Measurements from ENCODE around the gene TDRD1.
"Not testable (repeated sequence)": the region's sequence is repeated elsewhere in the genome, so short reads cannot be mapped to it uniquely, and the experiment has no call there.

Gene TDRD1, protein sequence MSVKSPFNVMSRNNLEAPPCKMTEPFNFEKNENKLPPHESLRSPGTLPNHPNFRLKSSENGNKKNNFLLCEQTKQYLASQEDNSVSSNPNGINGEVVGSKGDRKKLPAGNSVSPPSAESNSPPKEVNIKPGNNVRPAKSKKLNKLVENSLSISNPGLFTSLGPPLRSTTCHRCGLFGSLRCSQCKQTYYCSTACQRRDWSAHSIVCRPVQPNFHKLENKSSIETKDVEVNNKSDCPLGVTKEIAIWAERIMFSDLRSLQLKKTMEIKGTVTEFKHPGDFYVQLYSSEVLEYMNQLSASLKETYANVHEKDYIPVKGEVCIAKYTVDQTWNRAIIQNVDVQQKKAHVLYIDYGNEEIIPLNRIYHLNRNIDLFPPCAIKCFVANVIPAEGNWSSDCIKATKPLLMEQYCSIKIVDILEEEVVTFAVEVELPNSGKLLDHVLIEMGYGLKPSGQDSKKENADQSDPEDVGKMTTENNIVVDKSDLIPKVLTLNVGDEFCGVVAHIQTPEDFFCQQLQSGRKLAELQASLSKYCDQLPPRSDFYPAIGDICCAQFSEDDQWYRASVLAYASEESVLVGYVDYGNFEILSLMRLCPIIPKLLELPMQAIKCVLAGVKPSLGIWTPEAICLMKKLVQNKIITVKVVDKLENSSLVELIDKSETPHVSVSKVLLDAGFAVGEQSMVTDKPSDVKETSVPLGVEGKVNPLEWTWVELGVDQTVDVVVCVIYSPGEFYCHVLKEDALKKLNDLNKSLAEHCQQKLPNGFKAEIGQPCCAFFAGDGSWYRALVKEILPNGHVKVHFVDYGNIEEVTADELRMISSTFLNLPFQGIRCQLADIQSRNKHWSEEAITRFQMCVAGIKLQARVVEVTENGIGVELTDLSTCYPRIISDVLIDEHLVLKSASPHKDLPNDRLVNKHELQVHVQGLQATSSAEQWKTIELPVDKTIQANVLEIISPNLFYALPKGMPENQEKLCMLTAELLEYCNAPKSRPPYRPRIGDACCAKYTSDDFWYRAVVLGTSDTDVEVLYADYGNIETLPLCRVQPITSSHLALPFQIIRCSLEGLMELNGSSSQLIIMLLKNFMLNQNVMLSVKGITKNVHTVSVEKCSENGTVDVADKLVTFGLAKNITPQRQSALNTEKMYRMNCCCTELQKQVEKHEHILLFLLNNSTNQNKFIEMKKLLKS

DNA sequence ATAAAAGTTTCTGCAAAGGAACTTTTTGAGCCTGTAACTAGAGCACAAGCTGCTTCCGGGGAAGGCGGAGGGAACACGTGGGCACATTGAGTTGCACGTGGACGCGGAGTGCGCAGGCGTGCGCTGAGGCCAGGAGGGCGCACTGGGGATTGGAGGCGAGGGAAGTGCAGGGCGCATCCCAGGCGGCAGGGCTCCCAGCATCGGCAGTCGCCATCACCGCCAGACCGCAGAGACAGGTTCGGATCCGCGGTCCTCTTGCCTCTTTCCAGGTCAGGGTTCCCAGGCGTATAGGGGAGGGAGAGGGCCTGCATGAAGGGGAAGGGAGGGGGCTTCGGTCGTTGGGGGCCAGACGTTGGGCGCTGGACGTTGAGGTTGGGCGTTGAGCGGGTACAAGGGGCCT, at the start of gene TDRD1:
Gene TDRD1, plus strand, starts transcription at position 206 of the 400 bp plus-strand sequence. CDS start 8,479 bp downstream, outside the sequence.
- TF ChIP-seq JUND (IDR thresholded peaks at IDR 0.05; ENCODE audit: low read depth): no peak
- in situ Hi-C loops (cut with HindIII; ENCODE audit: low pct_unique_long_range_greater_than_20kb, low sequenced_read_pairs): no loop called here
- no peak for DNase-seq (ENCODE audit: low read depth in 1 of 2, low spot score in 1 of 2)

DNA sequence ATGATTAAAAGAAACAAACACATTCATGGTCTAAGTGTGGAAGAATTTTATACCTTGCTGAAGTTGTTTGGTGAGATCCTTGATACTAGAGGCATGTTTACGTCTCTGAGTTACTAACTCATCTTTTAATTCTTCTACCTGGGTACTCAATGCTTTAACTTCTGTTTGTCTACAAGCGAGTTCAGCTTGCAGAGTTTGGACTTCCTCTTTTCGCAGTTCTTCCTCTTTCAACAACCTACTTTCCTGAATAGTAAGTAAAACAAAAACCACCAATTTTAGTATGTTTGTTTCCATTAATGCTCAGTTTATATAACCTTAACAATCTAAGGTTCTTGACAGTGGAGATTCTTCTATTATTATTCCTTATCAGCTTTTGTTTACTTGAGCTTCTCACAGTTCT, 48.1 kb upstream of the TDRD1 start:
- TF ChIP-seq JUND (IDR thresholded peaks at IDR 0.05; ENCODE audit: low read depth): no peak
- in situ Hi-C loops (cut with HindIII; ENCODE audit: low pct_unique_long_range_greater_than_20kb, low sequenced_read_pairs): no loop called here
- no peak for DNase-seq (ENCODE audit: low read depth in 1 of 2, low spot score in 1 of 2)

- in situ Hi-C loops (cut with HindIII; ENCODE audit: low pct_unique_long_range_greater_than_20kb, low sequenced_read_pairs): no loop called here
- TF ChIP-seq JUND (IDR thresholded peaks at IDR 0.05; ENCODE audit: low read depth): no peak
- no peak for DNase-seq (ENCODE audit: low read depth in 1 of 2, low spot score in 1 of 2)
These were observed 43.7 kb upstream of the TDRD1 start for GRCh38 chr10:114135476-114135875.

DNA sequence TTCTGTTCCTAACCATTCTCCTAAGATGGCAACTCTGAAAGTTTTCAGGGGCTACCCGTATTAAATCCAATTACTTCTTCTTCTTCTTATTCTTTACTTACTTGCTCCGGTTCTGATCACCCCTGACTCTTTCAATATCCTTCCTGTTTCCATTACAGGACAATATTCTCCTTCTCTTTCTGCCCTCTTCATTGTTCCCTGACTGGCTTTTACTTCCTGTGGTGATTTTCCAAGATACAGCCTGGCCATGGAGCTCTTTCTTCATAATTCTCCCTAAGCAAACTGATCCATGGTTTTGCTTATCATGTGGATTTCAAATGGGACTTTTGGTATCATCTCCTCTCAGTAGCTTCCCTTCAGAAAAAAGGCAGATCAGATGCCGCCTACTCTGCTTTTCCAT, 40.6 kb upstream of the TDRD1 start:
- DNase-seq (ENCODE audit: low read depth in 1 of 2, low spot score in 1 of 2): no peak
- in situ Hi-C loops (cut with HindIII; ENCODE audit: low pct_unique_long_range_greater_than_20kb, low sequenced_read_pairs): no loop called here
- no peak for TF ChIP-seq JUND (IDR thresholded peaks at IDR 0.05; ENCODE audit: low read depth)

DNA sequence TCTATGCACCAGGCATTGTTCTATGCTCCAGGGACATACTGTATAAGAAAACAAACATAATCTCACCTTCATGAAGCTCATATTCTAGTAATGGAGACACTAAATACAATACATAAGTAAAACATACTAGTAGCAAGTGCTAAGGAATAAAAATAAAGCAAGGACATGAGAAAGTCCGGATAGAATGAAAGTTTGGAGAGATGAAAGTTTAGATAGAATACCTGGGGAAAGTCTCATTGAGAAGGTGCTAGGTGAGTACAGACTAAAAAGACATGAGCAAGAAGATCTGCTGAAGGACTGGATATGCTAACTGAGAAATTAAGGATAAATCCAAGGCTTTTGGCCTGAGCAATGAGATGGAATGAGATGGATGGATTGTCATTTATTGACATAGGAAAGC, 39.1 kb upstream of the TDRD1 start:
- TF ChIP-seq JUND (IDR thresholded peaks at IDR 0.05; ENCODE audit: low read depth): no peak
- no peak for DNase-seq (ENCODE audit: low read depth in 1 of 2, low spot score in 1 of 2)
- in situ Hi-C loops (cut with HindIII; ENCODE audit: low pct_unique_long_range_greater_than_20kb, low sequenced_read_pairs): no loop called here

- DNase-seq (ENCODE audit: low read depth in 1 of 2, low spot score in 1 of 2); in situ Hi-C loops (cut with HindIII; ENCODE audit: low pct_unique_long_range_greater_than_20kb, low sequenced_read_pairs): not testable (repeated sequence)
These were observed 38.3 kb upstream of the TDRD1 start for GRCh38 chr10:114140827-114141226.

- DNase-seq (ENCODE audit: low read depth in 1 of 2, low spot score in 1 of 2): no peak
- TF ChIP-seq JUND (IDR thresholded peaks at IDR 0.05; ENCODE audit: low read depth): no peak
- in situ Hi-C loops (cut with HindIII; ENCODE audit: low pct_unique_long_range_greater_than_20kb, low sequenced_read_pairs): no loop called here
These were observed 37.1 kb upstream of the TDRD1 start for GRCh38 chr10:114142018-114142417.

DNA sequence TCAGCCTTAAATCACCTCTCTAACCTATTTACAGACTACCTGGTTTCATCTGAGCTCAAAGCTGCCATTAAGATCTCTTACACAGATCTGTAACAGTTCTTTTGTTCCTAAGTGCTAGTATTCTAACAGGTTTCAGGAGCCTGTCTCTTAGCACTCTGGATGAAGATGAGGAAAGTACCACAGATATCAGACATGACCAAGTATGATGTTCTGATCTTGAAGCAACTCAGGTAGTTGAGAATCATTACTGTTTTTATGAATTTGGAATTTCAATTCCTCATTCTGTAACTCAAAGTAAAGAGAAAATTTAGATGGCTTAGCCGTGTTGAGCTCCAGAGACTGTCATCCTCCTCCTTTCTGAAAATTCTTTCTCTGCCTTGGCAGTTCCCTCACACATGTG, 36.0 kb upstream of the TDRD1 start:
- in situ Hi-C loops (cut with HindIII; ENCODE audit: low pct_unique_long_range_greater_than_20kb, low sequenced_read_pairs): no loop called here
- no peak for DNase-seq (ENCODE audit: low read depth in 1 of 2, low spot score in 1 of 2)
- no peak for TF ChIP-seq JUND (IDR thresholded peaks at IDR 0.05; ENCODE audit: low read depth)

DNA sequence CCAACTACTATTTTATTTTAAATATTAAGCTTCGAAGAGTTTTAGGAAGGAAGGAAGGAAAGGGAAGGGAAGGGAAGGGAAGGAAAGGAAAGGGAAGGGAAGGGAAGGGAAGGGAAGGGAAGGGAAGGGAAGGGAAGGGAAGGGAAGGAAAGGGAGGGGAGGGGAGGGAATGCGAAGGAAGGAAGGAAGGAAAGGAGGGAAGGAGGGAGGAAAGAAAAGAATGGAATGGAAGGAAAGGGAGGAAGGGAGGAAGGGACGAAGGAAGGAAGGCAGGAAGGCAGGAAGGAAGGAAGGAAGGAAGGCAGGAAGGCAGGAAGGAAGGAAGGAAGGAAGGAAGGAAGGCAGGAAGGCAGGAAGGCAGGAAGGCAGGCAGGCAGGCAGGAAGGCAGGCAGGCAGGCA, 29.7 kb upstream of the TDRD1 start:
- DNase-seq (ENCODE audit: low read depth in 1 of 2, low spot score in 1 of 2); in situ Hi-C loops (cut with HindIII; ENCODE audit: low pct_unique_long_range_greater_than_20kb, low sequenced_read_pairs): not testable (repeated sequence)

- no peak for DNase-seq (ENCODE audit: low read depth in 1 of 2, low spot score in 1 of 2)
- no peak for TF ChIP-seq JUND (IDR thresholded peaks at IDR 0.05; ENCODE audit: low read depth)
- in situ Hi-C loops (cut with HindIII; ENCODE audit: low pct_unique_long_range_greater_than_20kb, low sequenced_read_pairs): no loop called here
These were observed 27.7 kb upstream of the TDRD1 start for GRCh38 chr10:114151486-114151885.

DNA sequence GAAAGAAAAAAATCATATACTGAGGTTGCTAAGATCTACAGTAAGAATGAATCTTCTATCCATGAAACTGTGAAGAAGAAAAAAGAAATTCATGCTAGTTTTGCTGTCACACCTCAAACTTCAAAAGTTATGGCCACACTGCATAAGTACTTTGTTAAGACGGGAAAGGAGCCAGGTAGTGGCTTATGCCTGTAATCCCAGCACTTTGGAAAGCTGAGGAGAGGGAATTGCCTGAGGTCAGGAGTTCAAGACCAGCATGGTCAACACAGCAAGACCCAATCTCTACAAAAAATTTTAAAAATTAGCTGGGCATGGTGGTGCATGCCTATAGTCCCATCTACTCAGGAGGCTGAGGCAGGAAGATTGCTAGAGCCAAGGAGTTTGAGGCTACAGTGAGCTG, 27.3 kb upstream of the TDRD1 start:
- no peak for TF ChIP-seq JUND (IDR thresholded peaks at IDR 0.05; ENCODE audit: low read depth)
- no peak for DNase-seq (ENCODE audit: low read depth in 1 of 2, low spot score in 1 of 2)
- in situ Hi-C loops (cut with HindIII; ENCODE audit: low pct_unique_long_range_greater_than_20kb, low sequenced_read_pairs): no loop called here

GRCh38 chr10:114157912-114158311, 21.2 kb upstream of the TDRD1 start:
- TF ChIP-seq JUND (IDR thresholded peaks at IDR 0.05; ENCODE audit: low read depth): no peak
- in situ Hi-C loops (cut with HindIII; ENCODE audit: low pct_unique_long_range_greater_than_20kb, low sequenced_read_pairs): no loop called here
- peak in 1 of 2 experiments; percentile 19 for DNase-seq (ENCODE audit: low read depth in 1 of 2, low spot score in 1 of 2)

GRCh38 chr10:114163062-114163461, 16.1 kb upstream of the TDRD1 start:
- no peak for DNase-seq (ENCODE audit: low read depth in 1 of 2, low spot score in 1 of 2)
- TF ChIP-seq JUND (IDR thresholded peaks at IDR 0.05; ENCODE audit: low read depth): no peak
- in situ Hi-C loops (cut with HindIII; ENCODE audit: low pct_unique_long_range_greater_than_20kb, low sequenced_read_pairs): no loop called here
